SK-N-SH (cell line): Measurements from ENCODE around the gene SSTR5. TPM values are rescaled to one million over a fixed set of nuclear protein-coding genes. Genes with fewer than 3 reads are reported as not detected.
"Not testable (repeated sequence)": the region's sequence is repeated elsewhere in the genome, so short reads cannot be mapped to it uniquely, and the experiment has no call there.

Source experiments
- CTCF ChIA-PET: fragments of 300-600, 350-600 bp; formaldehyde crosslinking; extraction: SDS; loops from one replicate; lab custom pipeline; 2021; lab: Yijun Ruan, JAX
- POLR2A ChIA-PET: fragments of 350-600 bp; sonication (Branson Sonifier 250); formaldehyde crosslinking; extraction: SDS; loops from one replicate; lab custom pipeline; 2020; ENCODE audit warnings: antibody characterized with exemption, inconsistent platforms; lab: Yijun Ruan, JAX
- DNase-seq: peaks from one replicate; pipeline ENCODE4 v3.0.0; 2012
- H2AFZ ChIP-seq: fragments of 200-600 bp; sonication (generic); 2 replicates; pipeline ENCODE4 v1.8.1; 2016; ENCODE audit warnings: antibody characterized with exemption, mild to moderate bottlenecking, low read depth
- H3F3A ChIP-seq: fragments of 200-600 bp; sonication (generic); replicated peaks from 2 replicates; pipeline ENCODE3; 2016; ENCODE audit warnings: antibody characterized with exemption, mild to moderate bottlenecking; ENCODE audit not compliant: insufficient read depth
- H3K27ac ChIP-seq, 2 experiments: fragments of 200-500 bp in 1 of 2; fragments of 200-600 bp in 1 of 2; sonication (Bioruptor generic) in 1 of 2; sonication (generic), shearing (Covaris generic) in 1 of 2; 2 replicates each; pipeline versions ENCODE4 v1.5.1 to v1.6.1; 2014 to 2016; ENCODE audit warnings: low read depth in 2 of 2, inconsistent platforms in 1 of 2, low read length in 1 of 2, mild to moderate bottlenecking in 1 of 2, mixed read lengths in 1 of 2
- H3K27me3 ChIP-seq: fragments of 200-600 bp; sonication (generic), shearing (Covaris generic); 2 replicates; pipeline ENCODE4 v1.6.1; 2016; ENCODE audit warnings: mixed run types; ENCODE audit not compliant: insufficient read depth
- H3K36me3 ChIP-seq, 2 experiments: fragments of 200-500 bp in 1 of 2; fragments of 200-600 bp in 1 of 2; sonication (Bioruptor generic) in 1 of 2; sonication (generic) in 1 of 2; replicated peaks in 1 of 2; 2 replicates each; pipeline versions ENCODE3 to v1.5.1; 2014 to 2016; ENCODE audit warnings: low read length in 1 of 2, mild to moderate bottlenecking in 1 of 2; ENCODE audit not compliant: insufficient read depth in 2 of 2, control insufficient read depth in 1 of 2
- H3K4me1 ChIP-seq, 2 experiments: fragments of 200-500 bp in 1 of 2; fragments of 200-600 bp in 1 of 2; sonication (Bioruptor generic) in 1 of 2; sonication (generic), shearing (Covaris generic) in 1 of 2; 2 replicates each; pipeline versions ENCODE4 v1.5.1 to v1.6.1; 2014 to 2016; ENCODE audit warnings: low read depth in 1 of 2, low read length in 1 of 2, mixed run types in 1 of 2; ENCODE audit not compliant: insufficient read depth in 2 of 2, control insufficient read depth in 1 of 2
- H3K4me2 ChIP-seq: fragments of 200-600 bp; sonication (generic), shearing (Covaris generic); 2 replicates; pipeline ENCODE4 v1.6.1; 2017; ENCODE audit warnings: mixed run types
- H3K4me3 ChIP-seq, 2 experiments: fragments of 200-500 bp in 1 of 2; fragments of 200-600 bp in 1 of 2; sonication (Bioruptor generic) in 1 of 2; sonication (generic), shearing (Covaris generic) in 1 of 2; 2 replicates each; pipeline versions ENCODE4 v1.5.1 to v1.8.1; 2014 to 2016; ENCODE audit warnings: low read depth in 2 of 2, inconsistent platforms in 1 of 2, low read length in 1 of 2, mild to moderate bottlenecking in 1 of 2, mixed read lengths in 1 of 2, moderate library complexity in 1 of 2
- H3K79me2 ChIP-seq: fragments of 200-600 bp; sonication (generic); 2 replicates; pipeline ENCODE4 v1.8.1; 2017; ENCODE audit warnings: mild to moderate bottlenecking; ENCODE audit not compliant: insufficient read depth
- H3K9ac ChIP-seq: fragments of 200-600 bp; sonication (generic); 2 replicates; pipeline ENCODE4 v1.6.1; 2017; ENCODE audit warnings: mixed run types
- H3K9me2 ChIP-seq: fragments of 200-600 bp; sonication (generic); 2 replicates; pipeline ENCODE4 v1.6.1; 2017; ENCODE audit warnings: mixed run types
- H3K9me3 ChIP-seq: fragments of 200-600 bp; sonication (generic); 2 replicates; pipeline ENCODE4 v1.6.1; 2017; ENCODE audit warnings: mixed run types, mild to moderate bottlenecking, moderate library complexity
- H4K20me1 ChIP-seq: fragments of 200-600 bp; sonication (generic); 2 replicates; pipeline ENCODE4 v1.6.1; 2017; ENCODE audit warnings: mild to moderate bottlenecking, mixed run types; ENCODE audit not compliant: insufficient read depth
- CHD2 ChIP-seq: fragments of 150-350 bp; IDR thresholded peaks from 2 replicates; pipeline ENCODE4 v1.6.1; 2018; ENCODE audit warnings: low read length; ENCODE audit not compliant: partially characterized antibody
- FOXJ3 ChIP-seq: sonication (generic); formaldehyde crosslinking; IDR thresholded peaks from 2 replicates; pipeline ENCODE4 v1.5.1; 2020; ENCODE audit warnings: mild to moderate bottlenecking, missing genetic modification reagents
- FOXM1 ChIP-seq: IDR thresholded peaks from 2 replicates; pipeline ENCODE4 v1.4.0; 2012; ENCODE audit warnings: low read depth, mild to moderate bottlenecking
- GABPA ChIP-seq: IDR thresholded peaks from 2 replicates; pipeline ENCODE4 v1.4.0; 2012; ENCODE audit warnings: low read depth, mild to moderate bottlenecking
- MEF2A ChIP-seq: IDR thresholded peaks from 2 replicates; pipeline ENCODE4 v1.4.0; 2012; ENCODE audit warnings: low read depth, borderline replicate concordance
- NFIC ChIP-seq: IDR thresholded peaks from 2 replicates; pipeline ENCODE4 v1.4.0; 2012; ENCODE audit warnings: borderline replicate concordance
- PBX3 ChIP-seq: IDR thresholded peaks from 2 replicates; pipeline ENCODE4; 2012
- RAD21 ChIP-seq: IDR thresholded peaks from 2 replicates; pipeline ENCODE4 v1.6.1; 2012; ENCODE audit warnings: mild to moderate bottlenecking, low read length
- RCOR1 ChIP-seq: fragments of 150-350 bp; IDR thresholded peaks from 2 replicates; pipeline ENCODE4 v1.6.1; 2017; ENCODE audit warnings: antibody characterized with exemption, low read length
- RFX5 ChIP-seq: IDR thresholded peaks from 2 replicates; pipeline ENCODE4 v1.6.1; 2012; ENCODE audit warnings: mild to moderate bottlenecking, improper control_type of control experiment, low read length
- SIN3A ChIP-seq: IDR thresholded peaks from 2 replicates; pipeline ENCODE4 v1.6.1; 2012; ENCODE audit warnings: low read depth, mild to moderate bottlenecking, low read length, moderate library complexity, borderline replicate concordance
- ZBTB33 ChIP-seq: IDR thresholded peaks from 2 replicates; pipeline ENCODE4 v1.4.0; 2012; ENCODE audit warnings: low read depth, borderline replicate concordance
- WGBS: methylation state at CpG from one replicate; pipeline ENCODE4 v1.1.6; 2017; ENCODE audit warnings: low lambda C conversion rate; 5-methylcytosine and 5-hydroxymethylcytosine counted together
- polyA plus RNA-seq, 3 experiments: library from polyadenylated mRNA; depleted of rRNA; stranded (reverse); fragments of >200 nt; gene quantifications; 2 replicates each; pipeline ENCODE4 v1.2.3, GENCODE V29; 2012

SSTR5 gene
- polyA plus RNA-seq, 1 of the 3 experiments (the other 2 are of a cell fraction) = not detected

- DNase-seq = no peak
- Histone ChIP-seq H3K36me3 (no peaks in the 10 kb centered on the region), H3K27ac (no peak overlapping the region), H2AFZ (no peak overlapping the region), H4K20me1 (0 out of 2 replicates have a peak, but pooled peaks cover 5% of the 10 kb centered on the region), H3K9ac (no peak overlapping the region), H3K79me2 (no peaks in the 10 kb centered on the region), H3K9me3 (no peaks in the 10 kb centered on the region), H3K27me3 (peaks cover 86% of the 10 kb centered on the region), H3K4me2 (no peak overlapping the region), H3K4me3 (no peak overlapping the region), H3F3A (no peaks in the 10 kb centered on the region), H3K9me2 (no peaks in the 10 kb centered on the region)
- ChIA-PET POLR2A (no interaction called here), CTCF (no interaction called here)
- 12% methylated on average over 8 of the region's 20 CpGs for WGBS
- TF ChIP-seq NFIC (no peak), MEF2A (no peak), ZBTB33 (no peak), CHD2 (no peak), SIN3A (no peak), RCOR1 (no peak), GABPA (no peak), RAD21 (no peak), PBX3 (no peak), RFX5 (no peak), FOXJ3 (CRISPR knock-in tag) (no peak), FOXM1 (no peak)
- TF ChIP-seq, all 33 proteins: peak for 0
- peaks cover 9% of the 10 kb centered on the region in 2 experiments; a peak in 3 of 4 replicates for H3K4me1 ChIP-seq
These were observed 48.4 kb upstream of the SSTR5 start for GRCh38 chr16:1024138-1024537.

GRCh38 chr16:1025183-1025809 lies 47.3 kb upstream of the SSTR5 start:
- H2AFZ ChIP-seq, H3F3A ChIP-seq, POLR2A ChIA-PET, CTCF ChIA-PET, H3K9me3 ChIP-seq, H3K9ac ChIP-seq, H3K4me2 ChIP-seq, DNase-seq, H3K36me3 ChIP-seq, H3K4me3 ChIP-seq, H4K20me1 ChIP-seq, H3K79me2 ChIP-seq, H3K27ac ChIP-seq, H3K4me1 ChIP-seq, H3K9me2 ChIP-seq: not testable (repeated sequence)
- 47% methylated on average over 22 of the region's 24 CpGs for WGBS
- H3K27me3 ChIP-seq = peaks cover 89% of the 10 kb centered on the region
